Parathyroid adenoma (tissue), 2 donors: Measurements from ENCODE around the gene ARHGAP12.

Source experiments
- H2AFZ ChIP-seq: fragments of 300-600 bp; sonication (generic); one replicate; pipeline ENCODE4 v1.7.0; 2017; ENCODE audit warnings: antibody characterized with exemption, mild to moderate bottlenecking
- H3K27ac ChIP-seq: fragments of 300-600 bp; sonication (generic); one replicate; pipeline ENCODE4 v1.7.0; 2017
- H3K27me3 ChIP-seq: fragments of 300-600 bp; sonication (generic); one replicate; pipeline ENCODE4 v1.7.0; 2017; ENCODE audit warnings: low read length; ENCODE audit not compliant: control insufficient read depth, insufficient read depth
- H3K36me3 ChIP-seq: fragments of 300-600 bp; sonication (generic); one replicate; pipeline ENCODE4 v1.7.0; 2017; ENCODE audit warnings: low read length; ENCODE audit not compliant: control insufficient read depth, insufficient read depth
- H3K4me1 ChIP-seq: fragments of 300-600 bp; sonication (generic); one replicate; pipeline ENCODE4 v1.7.0; 2017; ENCODE audit warnings: control low read depth
- H3K4me2 ChIP-seq: fragments of 300-600 bp; sonication (generic); one replicate; pipeline ENCODE4 v1.7.0; 2017; ENCODE audit warnings: low read length
- H3K4me3 ChIP-seq: fragments of 300-600 bp; sonication (generic); one replicate; pipeline ENCODE4 v1.7.0; 2017; ENCODE audit warnings: low read depth, low read length
- H3K79me2 ChIP-seq: fragments of 300-600 bp; sonication (generic); one replicate; pipeline ENCODE4 v1.7.0; 2017; ENCODE audit warnings: control low read depth
- H3K9ac ChIP-seq: fragments of 300-600 bp; sonication (generic); one replicate; pipeline ENCODE4 v1.7.0; 2017; ENCODE audit warnings: mild to moderate bottlenecking
- H3K9me3 ChIP-seq: fragments of 300-600 bp; sonication (generic); one replicate; pipeline ENCODE4 v1.7.0; 2017; ENCODE audit warnings: low read length; ENCODE audit not compliant: control insufficient read depth
- CTCF ChIP-seq: fragments of 300-600 bp; sonication (generic); IDR thresholded peaks from one replicate; pipeline ENCODE4 v1.7.0; 2017; ENCODE audit warnings: antibody characterized with exemption, mild to moderate bottlenecking
- donor health status: primary hyperparathyroidism.

ARHGAP12 gene

GRCh38 chr10:31930023-31930751 lies 1.6 kb upstream of the ARHGAP12 start:
- Histone ChIP-seq H3K4me1 (peaks cover 8% of the 10 kb centered on the region), H3K9me3 (no peaks in the 10 kb centered on the region), H3K9ac (no peak overlapping the region), H3K79me2 (no peaks in the 10 kb centered on the region), H3K36me3 (no peaks in the 10 kb centered on the region), H3K27me3 (no peaks in the 10 kb centered on the region), H3K27ac (peak overlapping the region; percentile 89), H2AFZ (peak overlapping the region; percentile 97), H3K4me3 (peak overlapping the region; percentile 88), H3K4me2 (peak overlapping the region; percentile 99)
- TF ChIP-seq CTCF = no peak

- TF ChIP-seq CTCF = no peak
Measured at GRCh38 chr10:31929261-31930022, 811 bp upstream of the ARHGAP12 start.

DNA sequence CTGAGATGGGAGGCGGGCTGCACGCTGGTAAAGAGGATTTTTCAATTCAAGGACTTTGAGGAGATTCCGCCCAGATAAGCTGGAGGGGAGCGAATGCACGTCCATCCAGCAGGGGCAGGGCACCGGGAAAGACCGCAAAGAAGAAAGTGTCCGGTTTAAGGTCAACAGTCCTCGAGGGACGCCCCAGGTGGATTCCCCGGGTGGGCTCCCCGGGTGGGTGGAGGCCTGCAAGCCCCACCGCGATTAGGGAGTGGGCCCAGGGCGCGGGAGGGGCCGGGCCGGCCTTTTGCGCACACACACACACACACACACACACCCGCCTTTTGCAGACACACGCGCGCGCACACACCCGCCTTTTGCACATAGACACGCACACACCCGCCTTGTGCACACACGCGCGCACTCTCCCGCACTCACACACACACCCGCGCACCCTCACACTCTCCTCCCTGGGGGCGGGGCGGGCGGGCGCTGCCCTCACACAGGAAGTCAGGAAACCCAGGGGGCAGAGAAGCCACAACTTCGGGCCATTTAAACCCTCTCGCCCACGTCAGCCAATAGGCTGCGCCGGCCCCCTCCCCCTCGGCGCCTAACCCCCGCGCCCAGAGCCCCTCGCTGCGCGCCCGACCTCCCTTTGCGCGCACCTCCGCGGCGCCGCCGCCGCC lies 615 bp downstream of the ARHGAP12 start:
- peak overlapping the region; percentile 99 for H3K4me2 ChIP-seq

More at GRCh38 chr10:31929261-31930022, 811 bp upstream of the ARHGAP12 start:
- Histone ChIP-seq H3K9me3 (no peaks in the 10 kb centered on the region), H3K4me2 (peak overlapping the region; percentile 99), H3K4me1 (peaks cover 8% of the 10 kb centered on the region), H3K79me2 (no peaks in the 10 kb centered on the region), H2AFZ (peak overlapping the region; percentile 97), H3K4me3 (peak overlapping the region; percentile 88), H3K9ac (peak overlapping the region; percentile 81), H3K27ac (peak overlapping the region; percentile 89), H3K27me3 (no peaks in the 10 kb centered on the region), H3K36me3 (no peaks in the 10 kb centered on the region)

GRCh38 chr10:31927565-31927883 lies 1.1 kb downstream of the ARHGAP12 start:
- Histone ChIP-seq H3K27ac (peak overlapping the region; percentile 61), H3K36me3 (no peaks in the 10 kb centered on the region), H3K27me3 (no peaks in the 10 kb centered on the region), H3K4me2 (peak overlapping the region; percentile 99), H3K79me2 (peaks cover 13% of the 10 kb centered on the region), H3K9me3 (no peaks in the 10 kb centered on the region), H3K9ac (no peak overlapping the region), H3K4me3 (peak overlapping the region; percentile 60), H2AFZ (peak overlapping the region; percentile 81), H3K4me1 (peaks cover 8% of the 10 kb centered on the region)
- no peak for TF ChIP-seq CTCF

More for the DNA sequence above, 615 bp downstream of the ARHGAP12 start:
- Histone ChIP-seq H2AFZ (peak overlapping the region; percentile 81), H3K27me3 (no peaks in the 10 kb centered on the region), H3K36me3 (no peaks in the 10 kb centered on the region), H3K9me3 (no peaks in the 10 kb centered on the region), H3K27ac (peak overlapping the region; percentile 89), H3K9ac (no peak overlapping the region), H3K79me2 (peaks cover 9% of the 10 kb centered on the region), H3K4me3 (peak overlapping the region; percentile 88), H3K4me1 (peaks cover 8% of the 10 kb centered on the region)
- peak; percentile 21 for TF ChIP-seq CTCF
